Dermis lymphatic vessel endothelial cell (primary cell): ENCODE measurements around the gene TMEM61. TPM values are rescaled to one million over a fixed set of nuclear protein-coding genes. Genes with fewer than 3 reads are reported as not detected.

Experiments used
- total RNA-seq: library from RNA; depleted of rRNA; stranded (reverse); fragments of >200 nt; gene quantifications from 2 replicates; pipeline ENCODE4 v1.2.1, GENCODE V29; 2014

The TMEM61 gene
- total RNA-seq = not detected in 2 replicates

DNA sequence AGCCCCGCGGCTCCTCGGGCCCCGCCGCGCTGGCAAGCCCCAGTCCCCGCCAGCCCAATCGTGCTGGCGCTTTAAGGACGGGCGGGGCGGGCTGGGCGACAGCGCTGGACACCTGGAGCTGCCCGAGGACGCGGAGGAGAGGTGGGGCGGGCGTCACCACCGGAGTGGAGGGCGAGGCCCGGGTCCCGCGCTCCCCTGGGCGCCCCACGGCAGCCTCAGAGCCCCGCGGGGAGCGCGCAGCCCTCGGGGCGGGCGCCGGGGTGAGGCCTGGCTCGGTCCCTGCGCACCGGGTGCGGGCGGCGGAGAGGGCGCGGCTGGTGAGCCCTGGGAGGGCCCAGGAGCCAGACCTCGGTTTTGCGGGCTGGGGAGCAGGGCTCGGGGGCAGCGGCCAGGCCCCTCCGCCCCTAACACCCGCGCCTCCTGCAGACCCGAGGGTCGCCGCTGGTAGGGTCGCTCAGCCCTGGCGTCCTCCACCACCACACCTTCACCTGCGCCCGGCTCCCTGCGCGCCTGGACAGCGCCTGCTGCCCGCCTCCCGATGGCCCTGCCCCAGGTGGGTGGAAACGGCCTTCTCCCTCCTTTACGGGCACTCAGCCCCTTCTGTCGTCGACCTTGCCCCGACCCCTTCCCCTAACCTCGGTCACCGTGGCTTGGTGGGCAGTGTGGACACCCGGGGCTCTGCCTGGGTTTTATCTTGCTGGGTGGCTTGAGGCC, at the start of gene TMEM61:
TMEM61 (plus strand) TSS at position 101 of the 714 bp plus-strand sequence; CDS start at position 539, 438 bp downstream.

GRCh38 chr1:54998677-54999076, 18.2 kb downstream of the TMEM61 start, which contains the start of gene BSND:
Gene BSND, plus strand, starts transcription at chr1:54998933. Its CDS starts 254 bp downstream, at chr1:54999187.

GRCh38 chr1:55039342-55040082, 59.1 kb downstream of the TMEM61 start, which contains the start of gene PCSK9:
Gene PCSK9, plus strand, starts transcription at chr1:55039548. Its CDS starts 290 bp downstream, at chr1:55039838.

Other genes starting within 250 kb of the TMEM61 start
- 3.3 and 4.0 TPM in 2 replicates for gene PARS2, start 216.1 kb upstream of the TMEM61 start, total RNA-seq
- under 0.01 and 0.09 TPM in 2 replicates for gene TTC22, start 179.3 kb upstream of the TMEM61 start, total RNA-seq
- 33.3 and 37.3 TPM in 2 replicates for gene DHCR24, start 93.4 kb upstream of the TMEM61 start, total RNA-seq
- not detected in 2 replicates for gene BSND, start 18.3 kb downstream of the TMEM61 start, total RNA-seq
- gene PCSK9, start 58.9 kb downstream of the TMEM61 start, total RNA-seq = under 0.01 and 0.22 TPM in 2 replicates
- gene USP24, start 234.7 kb downstream of the TMEM61 start, total RNA-seq = 61.6 and 71.7 TPM in 2 replicates